Gastroesophageal sphincter (tissue), 3 donors: Measurements from ENCODE around the gene RAMACL.

Experiments
- CTCF ChIP-seq, 4 experiments: fragments of 200-600 bp in 2 of 4; fragments of 450-650 bp in 2 of 4; sonication (generic) in 1 of 4; IDR thresholded peaks; one replicate each; pipeline ENCODE4 v1.5.1; 2017 to 2019; ENCODE audit warnings: antibody characterized with exemption in 4 of 4, mild to moderate bottlenecking in 2 of 4, moderate library complexity in 2 of 4
- EP300 ChIP-seq: sonication (generic); formaldehyde crosslinking; IDR thresholded peaks from one replicate; pipeline ENCODE4 v1.6.1; 2017; ENCODE audit warnings: antibody characterized with exemption, mild to moderate bottlenecking
- POLR2A ChIP-seq, 2 donors: fragments of 450-650 bp; IDR thresholded peaks; one replicate each; pipeline ENCODE4 v1.6.1; 2017; ENCODE audit warnings: antibody characterized with exemption in 2 of 2, mild to moderate bottlenecking in 2 of 2, moderate library complexity in 1 of 2

- no peak for TF ChIP-seq CTCF (IDR thresholded peaks at IDR 0.05)
- peak; percentile 86 to 97 for TF ChIP-seq POLR2A (IDR thresholded peaks at IDR 0.05)
- no peak for TF ChIP-seq EP300
Measured at GRCh38 chr6:166627033-166627874, 40.8 kb upstream of the RAMACL start, which contains the start of gene RPS6KA2.
